Ascending aorta (tissue), 2 donors: Measurements from ENCODE around the gene PELI3. TPM values are rescaled to one million over a fixed set of nuclear protein-coding genes. Genes with fewer than 3 reads are reported as not detected.

Experiments used
- DNase-seq, 2 donors: peaks; one replicate each; pipeline ENCODE4 v3.0.0-alpha.2; 2019; ENCODE audit warnings: low spot score in 2 of 2
- H3K27ac ChIP-seq, 2 donors: fragments of 200-600 bp; sonication (generic); one replicate each; pipeline ENCODE4 v1.5.1; 2016 to 2017; ENCODE audit warnings: mild to moderate bottlenecking in 1 of 2
- H3K27me3 ChIP-seq: fragments of 200-600 bp; sonication (generic); one replicate; pipeline ENCODE4 v1.5.1; 2017
- H3K36me3 ChIP-seq, 2 donors: fragments of 200-600 bp; sonication (generic); one replicate each; pipeline ENCODE4 v1.5.1; 2016
- H3K4me1 ChIP-seq, 2 donors: fragments of 200-600 bp; sonication (generic); one replicate each; pipeline ENCODE4 v1.5.1; 2016 to 2017; ENCODE audit warnings: mild to moderate bottlenecking in 1 of 2
- H3K4me3 ChIP-seq, 2 donors: fragments of 200-600 bp; sonication (generic); one replicate each; pipeline ENCODE4 v1.5.1; 2016 to 2017; ENCODE audit warnings: mild to moderate bottlenecking in 1 of 2
- H3K9me3 ChIP-seq, 2 donors: fragments of 200-600 bp; sonication (generic); one replicate each; pipeline ENCODE4 v1.5.1; 2016
- intact Hi-C: fragments of 100-400 bp; cut with DNase I; formaldehyde crosslinking; loops from one replicate; pipeline ENCODE4 v1.15.1; 2023
- total RNA-seq: library from RNA; depleted of rRNA; stranded (reverse); fragments of >200 nt; gene quantifications from one replicate; pipeline ENCODE4 v1.1.0, GENCODE V29; 2016
- TF ChIP-seq, protein P1 (sequence below), 3 experiments: fragments of 200-600 bp in 2 of 3; fragments of 450-650 bp in 1 of 3; sonication (generic) in 2 of 3; IDR thresholded peaks; one replicate each; pipeline ENCODE4 v1.5.1; 2016 to 2019; ENCODE audit warnings: antibody characterized with exemption in 3 of 3, mild to moderate bottlenecking in 1 of 3, moderate library complexity in 1 of 3

Gene PELI3
- total RNA-seq, 1 donor from 2014 or later = 13.2 TPM

DNA sequence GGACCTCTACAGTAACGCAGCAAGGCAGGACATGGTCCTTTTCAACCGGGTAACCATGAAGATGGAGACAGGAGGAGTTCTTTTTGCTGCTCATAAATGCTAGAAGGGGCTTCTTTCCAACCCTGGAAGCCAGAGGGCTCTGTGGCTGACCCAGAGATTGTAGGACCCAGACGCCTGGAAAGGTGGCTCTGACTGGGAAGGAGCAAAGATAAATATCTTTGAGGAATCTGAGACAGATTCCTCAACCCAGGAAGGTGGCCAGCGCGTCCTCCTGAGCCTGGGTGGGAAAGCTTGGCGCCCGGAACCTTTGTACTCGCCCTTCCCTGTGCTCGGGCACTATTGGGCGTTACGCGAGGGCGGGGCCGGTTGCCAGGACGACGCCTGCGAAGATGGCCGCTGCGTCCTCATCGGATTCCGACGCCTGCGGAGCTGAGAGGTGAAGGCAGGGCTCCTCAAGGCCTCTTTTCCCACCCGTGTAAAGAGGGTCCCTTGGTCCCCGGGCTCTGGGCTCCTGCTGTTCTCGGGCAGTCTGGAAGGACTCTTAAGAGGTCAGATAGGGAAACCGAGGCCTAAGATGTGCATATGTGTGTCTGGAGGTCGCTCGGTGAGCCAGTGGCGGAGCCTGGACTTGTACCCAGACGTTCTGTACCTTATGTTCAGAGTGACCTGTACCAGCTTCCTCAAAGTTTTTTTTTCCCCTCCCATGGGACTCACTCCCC lies 43.7 kb downstream of the PELI3 start, which contains the start of gene BBS1:
Gene BBS1 (plus strand): TSS at position 365 of the 719 bp plus-strand sequence. CDS start 25 bp downstream, at position 390.
- Histone ChIP-seq H3K36me3 (peaks cover 0 to 11% of the 10 kb centered on the region in 2 donors), H3K4me1 (peaks cover 0 to 12% of the 10 kb centered on the region in 2 donors), H3K4me3 (peak within 1 kb of the TSS; percentile 67 to 87), H3K27ac (peak within 1 kb of the TSS; percentile 39 to 63), H3K9me3 (no peaks in the 10 kb centered on the region), H3K27me3 (no peaks in the 10 kb centered on the region)
- TF ChIP-seq, protein P1, sequence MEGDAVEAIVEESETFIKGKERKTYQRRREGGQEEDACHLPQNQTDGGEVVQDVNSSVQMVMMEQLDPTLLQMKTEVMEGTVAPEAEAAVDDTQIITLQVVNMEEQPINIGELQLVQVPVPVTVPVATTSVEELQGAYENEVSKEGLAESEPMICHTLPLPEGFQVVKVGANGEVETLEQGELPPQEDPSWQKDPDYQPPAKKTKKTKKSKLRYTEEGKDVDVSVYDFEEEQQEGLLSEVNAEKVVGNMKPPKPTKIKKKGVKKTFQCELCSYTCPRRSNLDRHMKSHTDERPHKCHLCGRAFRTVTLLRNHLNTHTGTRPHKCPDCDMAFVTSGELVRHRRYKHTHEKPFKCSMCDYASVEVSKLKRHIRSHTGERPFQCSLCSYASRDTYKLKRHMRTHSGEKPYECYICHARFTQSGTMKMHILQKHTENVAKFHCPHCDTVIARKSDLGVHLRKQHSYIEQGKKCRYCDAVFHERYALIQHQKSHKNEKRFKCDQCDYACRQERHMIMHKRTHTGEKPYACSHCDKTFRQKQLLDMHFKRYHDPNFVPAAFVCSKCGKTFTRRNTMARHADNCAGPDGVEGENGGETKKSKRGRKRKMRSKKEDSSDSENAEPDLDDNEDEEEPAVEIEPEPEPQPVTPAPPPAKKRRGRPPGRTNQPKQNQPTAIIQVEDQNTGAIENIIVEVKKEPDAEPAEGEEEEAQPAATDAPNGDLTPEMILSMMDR (IDR thresholded peaks at IDR 0.05) = no peak
- intact Hi-C loops = loop anchor here (1.0 kb wide), 1 partner anchor 30 kb away; the partner anchor contains the start of gene DPP3
- peak; percentile 30 to 89 for DNase-seq

DNA sequence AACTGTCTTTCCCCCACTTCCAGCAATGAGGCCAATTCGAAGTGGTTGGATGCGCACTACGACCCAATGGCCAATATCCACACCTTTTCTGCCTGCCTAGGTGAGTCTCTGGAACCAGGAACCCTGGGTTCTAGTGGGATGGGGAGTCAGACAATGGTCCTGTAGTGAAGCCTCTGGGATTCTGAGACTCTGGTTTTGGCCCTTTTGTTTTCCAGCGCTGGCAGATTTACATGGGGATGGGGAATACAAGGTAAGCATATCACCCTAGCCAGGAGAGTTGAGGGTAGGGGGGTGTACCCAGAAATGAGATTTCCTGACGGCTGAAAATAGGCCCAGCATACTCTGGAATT lies 44.3 kb downstream of the PELI3 start:
- peaks cover 0 to 12% of the 10 kb centered on the region in 2 donors for H3K4me1 ChIP-seq
- no peak for DNase-seq
- peak overlapping the region; percentile 67 to 87 for H3K4me3 ChIP-seq
- TF ChIP-seq, protein P1 (IDR thresholded peaks at IDR 0.05) = no peak
- H3K9me3 ChIP-seq = no peaks in the 10 kb centered on the region
- no peaks in the 10 kb centered on the region for H3K27me3 ChIP-seq
- intact Hi-C loops = loop anchor here (1.0 kb wide), 1 partner anchor 31 kb away; the partner anchor contains the start of gene DPP3
- peaks cover 0 to 15% of the 10 kb centered on the region in 2 donors for H3K36me3 ChIP-seq
- H3K27ac ChIP-seq = no peak overlapping the region

- H3K36me3 ChIP-seq = peaks cover 43 to 77% of the 10 kb centered on the region in 2 donors
Observed at GRCh38 chr11:66523611-66524010, 56.9 kb downstream of the PELI3 start.

DNA sequence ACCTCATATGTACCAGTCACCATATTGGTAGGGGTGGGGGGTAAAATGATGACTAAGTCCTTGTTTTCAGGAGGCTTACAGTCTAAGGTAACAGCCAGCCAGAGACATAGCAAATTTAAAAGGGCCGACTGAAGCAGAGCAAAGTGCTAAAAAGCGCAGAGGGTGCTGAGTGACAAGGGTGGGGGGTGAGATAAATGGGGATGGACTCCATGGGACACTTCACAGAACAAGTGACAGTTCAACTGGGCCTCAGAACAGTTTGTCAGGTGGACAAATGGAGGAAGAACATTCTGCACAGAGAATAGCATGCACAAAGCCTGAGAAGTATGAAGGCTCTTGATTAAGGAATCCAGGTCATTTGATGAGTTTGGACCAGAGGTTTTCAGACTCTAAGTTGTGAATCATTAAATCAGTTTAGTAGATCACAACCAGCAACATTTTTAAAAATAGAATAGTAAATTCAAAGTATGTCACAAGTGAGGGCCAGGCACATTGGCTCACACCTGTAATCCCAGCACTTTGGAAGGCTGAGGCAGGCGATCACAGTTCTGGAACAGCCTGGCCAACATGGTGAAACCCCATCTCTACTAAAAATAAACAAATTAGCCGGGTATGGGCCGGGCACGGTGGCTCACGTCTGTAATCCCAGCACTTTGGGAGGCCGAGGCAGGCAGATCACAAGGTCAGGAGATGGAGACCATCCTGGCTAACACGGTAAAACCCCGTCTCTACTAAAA lies 57.8 kb downstream of the PELI3 start:
- no peaks in the 10 kb centered on the region for H3K27me3 ChIP-seq
- no peak for DNase-seq
- no peaks in the 10 kb centered on the region for H3K9me3 ChIP-seq
- no peaks in the 10 kb centered on the region for H3K4me1 ChIP-seq
- intact Hi-C loops = no loop called here
- H3K4me3 ChIP-seq = no peak overlapping the region
- peaks cover 34 to 69% of the 10 kb centered on the region in 2 donors for H3K36me3 ChIP-seq
- no peak overlapping the region for H3K27ac ChIP-seq
- TF ChIP-seq, protein P1 (IDR thresholded peaks at IDR 0.05) = no peak

More at GRCh38 chr11:66523611-66524010, 56.9 kb downstream of the PELI3 start:
- TF ChIP-seq, protein P1 (IDR thresholded peaks at IDR 0.05) = no peak
- DNase-seq = no peak
- Histone ChIP-seq H3K9me3 (no peaks in the 10 kb centered on the region), H3K4me3 (no peak overlapping the region), H3K4me1 (no peaks in the 10 kb centered on the region), H3K27me3 (no peaks in the 10 kb centered on the region), H3K27ac (no peak overlapping the region)
- intact Hi-C loops = no loop called here

Other genes with a start within 250 kb of the PELI3 start
- gene KLC2, start 209.2 kb upstream of the PELI3 start, total RNA-seq = 29.9 TPM
- gene RAB1B, start 198.3 kb upstream of the PELI3 start, total RNA-seq = 171 TPM
- gene CNIH2, start 188.7 kb upstream of the PELI3 start, total RNA-seq = not detected
- 161 TPM for gene YIF1A, start 177.8 kb upstream of the PELI3 start, total RNA-seq
- gene TMEM151A, start 175.0 kb upstream of the PELI3 start, total RNA-seq = 3.6 TPM
- 193 TPM for gene CD248, start 149.9 kb upstream of the PELI3 start, total RNA-seq
- 28.5 TPM for gene RIN1, start 130.5 kb upstream of the PELI3 start, total RNA-seq
- 24.8 TPM for gene BRMS1, start 121.8 kb upstream of the PELI3 start, total RNA-seq
- gene B4GAT1, start 119.3 kb upstream of the PELI3 start, total RNA-seq = 64.2 TPM
- gene SLC29A2, start 95.1 kb upstream of the PELI3 start, total RNA-seq = not detected
- gene NPAS4, start 45.9 kb upstream of the PELI3 start, total RNA-seq = 5.0 TPM
- gene MRPL11, start 28.1 kb upstream of the PELI3 start, total RNA-seq = 96.2 TPM
- gene DPP3, start 13.5 kb downstream of the PELI3 start, total RNA-seq = 14.8 TPM
- 39.6 TPM for gene BBS1, start 43.7 kb downstream of the PELI3 start, total RNA-seq
- 18.0 TPM for gene ZDHHC24, start 79.1 kb downstream of the PELI3 start, total RNA-seq
- gene ACTN3, start 80.0 kb downstream of the PELI3 start, total RNA-seq = not detected
- gene CTSF, start 101.7 kb downstream of the PELI3 start, total RNA-seq = 98.8 TPM
- gene CCDC87, start 126.2 kb downstream of the PELI3 start, total RNA-seq = 0.21 TPM
- 50.4 TPM for gene CCS, start 126.3 kb downstream of the PELI3 start, total RNA-seq
- 39.2 TPM for gene RBM14, start 149.7 kb downstream of the PELI3 start, total RNA-seq
- gene RBM4, start 171.8 kb downstream of the PELI3 start, total RNA-seq = 79.5 TPM
- gene RBM4B, start 211.0 kb downstream of the PELI3 start, total RNA-seq = 87.0 TPM